ENCODE results near the gene MED27. TPM values are rescaled to one million over a fixed set of nuclear protein-coding genes. Genes with fewer than 3 reads are reported as not detected.
"Not testable (repeated sequence)": the region's sequence is repeated elsewhere in the genome, so short reads cannot be mapped to it uniquely, and the experiment has no call there.

MED27 gene
- total RNA-seq, 1 experiment from 2014 or later, result 30.4 TPM

- Mint-ChIP-seq H3K4me3 (ENCODE audit: unreplicated experiment) (no peak overlapping the region), H3K27ac (ENCODE audit: unreplicated experiment) (no peak overlapping the region), H3K9me3 (ENCODE audit: unreplicated experiment) (peaks cover 10% of the 10 kb centered on the region), H3K27me3 (ENCODE audit: insufficient read depth, unreplicated experiment) (no peaks in the 10 kb centered on the region), H3K36me3 (ENCODE audit: insufficient read depth, unreplicated experiment) (no peaks in the 10 kb centered on the region), H3K4me1 (ENCODE audit: low read depth, unreplicated experiment) (peaks cover 12% of the 10 kb centered on the region)
- no TSS peak for BruUV-seq (replicated peaks)
- Histone ChIP-seq H3K9me3 (no peaks in the 10 kb centered on the region), H3K27me3 (replicated peaks; ENCODE audit: control insufficient read depth, insufficient read depth, low read length) (no peaks in the 10 kb centered on the region), H3K4me1 (no peaks in the 10 kb centered on the region), H3K36me3 (ENCODE audit: control insufficient read depth, insufficient read depth, low read length) (no peaks in the 10 kb centered on the region), H3K4me3 (ENCODE audit: low read depth, low read length) (no peak overlapping the region)
- POLR2A ChIA-PET, result no interaction called here
- intact Hi-C loops (cut with micrococcal nuclease; ENCODE audit: unreplicated experiment), result no loop called here
- TF ChIP-seq, protein P1, sequence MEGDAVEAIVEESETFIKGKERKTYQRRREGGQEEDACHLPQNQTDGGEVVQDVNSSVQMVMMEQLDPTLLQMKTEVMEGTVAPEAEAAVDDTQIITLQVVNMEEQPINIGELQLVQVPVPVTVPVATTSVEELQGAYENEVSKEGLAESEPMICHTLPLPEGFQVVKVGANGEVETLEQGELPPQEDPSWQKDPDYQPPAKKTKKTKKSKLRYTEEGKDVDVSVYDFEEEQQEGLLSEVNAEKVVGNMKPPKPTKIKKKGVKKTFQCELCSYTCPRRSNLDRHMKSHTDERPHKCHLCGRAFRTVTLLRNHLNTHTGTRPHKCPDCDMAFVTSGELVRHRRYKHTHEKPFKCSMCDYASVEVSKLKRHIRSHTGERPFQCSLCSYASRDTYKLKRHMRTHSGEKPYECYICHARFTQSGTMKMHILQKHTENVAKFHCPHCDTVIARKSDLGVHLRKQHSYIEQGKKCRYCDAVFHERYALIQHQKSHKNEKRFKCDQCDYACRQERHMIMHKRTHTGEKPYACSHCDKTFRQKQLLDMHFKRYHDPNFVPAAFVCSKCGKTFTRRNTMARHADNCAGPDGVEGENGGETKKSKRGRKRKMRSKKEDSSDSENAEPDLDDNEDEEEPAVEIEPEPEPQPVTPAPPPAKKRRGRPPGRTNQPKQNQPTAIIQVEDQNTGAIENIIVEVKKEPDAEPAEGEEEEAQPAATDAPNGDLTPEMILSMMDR (IDR thresholded peaks at IDR 0.05; ENCODE audit: insufficient read depth in 1 of 2, low read depth in 1 of 2, low read length in 1 of 2, severe bottlenecking in 1 of 2, unreplicated experiment in 1 of 2), result no peak
- CTCF ChIA-PET, result no interaction called here
- no peak for DNase-seq
Observed at GRCh38 chr9:132059361-132059760, 20.3 kb downstream of the MED27 start.

DNA sequence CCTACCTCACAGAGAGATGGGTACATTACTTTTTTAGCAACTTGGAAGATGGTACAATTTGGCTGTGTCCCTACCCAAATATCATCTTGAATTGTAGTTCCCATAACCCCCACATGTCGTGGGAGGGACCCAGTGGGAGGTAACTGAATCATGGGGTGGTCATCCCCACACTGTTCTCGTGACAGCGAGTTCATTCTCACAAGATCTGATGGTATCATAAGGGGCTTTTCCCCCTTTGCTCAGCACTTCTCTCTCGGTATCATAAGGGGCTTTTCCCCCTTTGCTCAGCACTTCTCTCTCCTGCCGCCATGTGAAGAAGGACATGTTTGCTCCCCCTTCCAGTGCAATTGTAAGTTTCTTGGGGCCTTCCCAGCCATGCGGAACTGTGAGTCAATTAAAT, 21.4 kb downstream of the MED27 start:
- H3K27me3 Mint-ChIP-seq (ENCODE audit: insufficient read depth, unreplicated experiment); intact Hi-C loops (cut with micrococcal nuclease; ENCODE audit: unreplicated experiment); H3K27me3 ChIP-seq (replicated peaks; ENCODE audit: control insufficient read depth, insufficient read depth, low read length); BruUV-seq (replicated peaks); H3K9me3 Mint-ChIP-seq (ENCODE audit: unreplicated experiment); DNase-seq; H3K36me3 Mint-ChIP-seq (ENCODE audit: insufficient read depth, unreplicated experiment); H3K4me1 Mint-ChIP-seq (ENCODE audit: low read depth, unreplicated experiment); CTCF ChIA-PET; H3K36me3 ChIP-seq (ENCODE audit: control insufficient read depth, insufficient read depth, low read length); H3K27ac Mint-ChIP-seq (ENCODE audit: unreplicated experiment); H3K9me3 ChIP-seq; H3K4me3 ChIP-seq (ENCODE audit: low read depth, low read length); H3K4me1 ChIP-seq; POLR2A ChIA-PET; H3K4me3 Mint-ChIP-seq (ENCODE audit: unreplicated experiment): not testable (repeated sequence)

DNA sequence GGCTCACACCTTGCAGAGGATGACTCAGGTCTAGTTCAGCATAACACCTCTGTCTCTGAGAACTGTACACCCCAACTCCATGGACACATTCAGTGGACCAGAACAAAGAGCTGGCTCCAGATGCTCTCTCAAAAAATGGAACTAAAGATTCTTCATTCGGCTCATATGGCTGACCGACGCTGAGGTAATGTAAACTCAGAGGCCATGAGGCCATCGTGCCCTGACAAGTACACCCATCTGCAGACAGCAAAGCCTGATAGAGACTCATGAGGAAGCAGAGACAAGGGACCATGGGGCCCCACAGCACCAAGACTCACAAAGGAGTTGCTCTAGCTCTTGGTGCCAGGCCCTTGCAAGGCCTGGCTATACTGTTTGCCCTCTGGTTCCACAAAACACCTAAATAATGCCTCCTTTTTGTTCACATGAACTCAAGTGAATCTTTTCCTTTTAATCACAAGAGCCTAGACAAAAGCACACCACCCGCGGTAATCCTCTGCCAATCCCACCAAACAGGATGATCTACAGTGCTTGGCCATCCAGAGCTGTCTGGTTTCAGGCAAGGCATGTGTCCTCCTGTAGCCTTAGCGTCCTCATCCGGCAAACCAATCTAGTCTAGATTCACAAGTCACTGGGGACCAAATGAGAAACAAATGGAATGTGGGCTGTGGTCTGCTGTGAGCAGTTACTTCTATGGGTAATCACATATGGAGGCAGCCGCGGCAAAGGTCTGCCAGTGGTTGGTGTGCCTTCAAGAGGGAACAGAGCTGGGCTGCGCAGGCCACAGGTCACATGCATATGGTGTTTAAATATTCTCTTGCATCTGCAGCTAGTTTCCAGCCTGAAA, 22.7 kb downstream of the MED27 start:
- ChIA-PET CTCF (no interaction called here), POLR2A (no interaction called here)
- no peak overlapping the region for H3K27ac Mint-ChIP-seq (ENCODE audit: unreplicated experiment)
- no peak for DNase-seq
- H3K36me3 Mint-ChIP-seq (ENCODE audit: insufficient read depth, unreplicated experiment), result no peaks in the 10 kb centered on the region
- intact Hi-C loops (cut with micrococcal nuclease; ENCODE audit: unreplicated experiment), result no loop called here
- no peaks in the 10 kb centered on the region for H3K36me3 ChIP-seq (ENCODE audit: control insufficient read depth, insufficient read depth, low read length)
- no TSS peak for BruUV-seq (replicated peaks)
- H3K4me3 Mint-ChIP-seq (ENCODE audit: unreplicated experiment), result no peak overlapping the region
- no peaks in the 10 kb centered on the region for H3K27me3 Mint-ChIP-seq (ENCODE audit: insufficient read depth, unreplicated experiment)
- peaks cover 10% of the 10 kb centered on the region for H3K9me3 Mint-ChIP-seq (ENCODE audit: unreplicated experiment)
- H3K4me3 ChIP-seq (ENCODE audit: low read depth, low read length), result no peak overlapping the region
- H3K27me3 ChIP-seq (replicated peaks; ENCODE audit: control insufficient read depth, insufficient read depth, low read length), result no peaks in the 10 kb centered on the region
- TF ChIP-seq, protein P1 (IDR thresholded peaks at IDR 0.05; ENCODE audit: insufficient read depth in 1 of 2, low read depth in 1 of 2, low read length in 1 of 2, severe bottlenecking in 1 of 2, unreplicated experiment in 1 of 2), result no peak
- H3K4me1 Mint-ChIP-seq (ENCODE audit: low read depth, unreplicated experiment), result peaks cover 14% of the 10 kb centered on the region
- no peaks in the 10 kb centered on the region for H3K4me1 ChIP-seq
- no peaks in the 10 kb centered on the region for H3K9me3 ChIP-seq
